Fibroblast of upper back skin (primary cell): ENCODE measurements around the gene BCL11A.

Source experiments
- DNase-seq: peaks from one replicate; pipeline ENCODE4 v3.0.0-alpha.2; 2013

The BCL11A gene

GRCh38 chr2:60553495-60554073, at the start of gene BCL11A:
Gene BCL11A, minus strand, starts transcription at chr2:60553654. Its CDS starts 384 bp downstream, at chr2:60553270.
- DNase-seq = peak; percentile 96

DNA sequence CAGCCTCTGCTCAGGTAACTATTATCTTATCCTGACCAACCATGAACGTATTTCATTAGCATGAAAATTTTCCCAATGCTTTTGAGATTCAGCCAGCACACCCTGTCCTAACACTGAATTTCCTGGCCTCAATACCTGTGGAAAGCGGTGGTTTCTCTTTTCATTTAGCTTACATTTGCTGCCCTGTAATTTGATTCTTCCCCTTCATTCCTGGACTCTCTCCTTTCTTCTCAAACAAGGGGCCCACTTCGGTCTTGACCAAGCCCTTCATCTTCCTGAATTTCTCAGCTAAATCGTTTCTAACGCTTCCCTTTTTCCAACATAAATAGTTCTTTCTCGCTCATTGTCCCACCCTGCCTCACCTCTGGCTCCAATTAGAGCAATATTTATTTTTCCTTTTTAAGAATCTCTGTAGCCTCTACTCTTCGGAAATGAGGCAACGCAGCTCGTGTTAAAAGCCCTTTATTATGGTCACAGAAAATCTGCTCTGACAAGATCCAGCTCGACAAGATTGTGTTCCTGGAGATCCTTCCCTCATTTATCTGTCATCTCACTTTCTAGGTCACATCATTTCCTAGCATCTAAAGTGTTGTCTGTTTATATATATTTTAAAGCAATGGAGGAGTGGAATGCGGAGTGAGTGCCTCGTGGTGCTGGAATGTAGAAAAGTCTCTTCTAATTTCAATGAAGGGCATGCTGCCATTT, 49.5 kb upstream of the BCL11A start:
- DNase-seq = peak; percentile 7

DNA sequence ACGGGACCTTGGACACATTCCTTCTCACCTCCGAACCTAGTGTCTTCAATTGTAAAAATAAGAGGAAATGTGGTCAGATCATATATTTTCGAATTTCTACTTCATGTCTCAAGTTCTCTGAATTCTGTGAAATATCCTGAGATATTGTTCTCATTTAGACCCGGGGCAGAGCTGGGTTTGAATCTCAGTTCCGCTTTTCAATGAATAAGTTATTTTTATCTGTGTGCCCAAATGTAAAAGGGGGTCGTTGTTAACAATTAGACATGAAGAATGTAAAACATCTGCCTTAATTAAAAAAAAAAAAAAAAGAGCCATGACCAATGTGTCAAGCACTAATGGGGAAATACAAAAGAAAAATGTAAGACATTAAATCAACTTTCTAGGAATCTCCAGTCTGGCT, 48.9 kb upstream of the BCL11A start:
- DNase-seq = no peak

DNA sequence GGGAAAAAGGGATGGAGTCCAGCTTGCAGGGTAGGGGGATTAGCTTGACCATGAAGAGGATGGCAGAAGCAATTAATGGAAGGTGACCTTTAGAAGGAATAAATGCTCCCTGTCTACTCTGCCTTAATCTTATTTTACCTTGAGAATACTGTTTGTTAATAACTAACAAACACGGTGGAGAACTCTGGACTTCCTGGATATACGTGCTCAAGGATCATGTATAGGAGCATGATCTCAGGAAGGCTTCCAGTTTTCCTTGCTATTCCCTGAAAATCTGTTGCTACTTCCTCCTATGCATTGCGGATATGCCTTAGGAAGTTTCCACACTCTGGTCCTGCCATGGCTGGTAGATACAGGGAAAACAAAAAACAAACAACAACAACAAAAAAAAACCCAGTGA, 44.8 kb upstream of the BCL11A start:
- DNase-seq = no peak

DNA sequence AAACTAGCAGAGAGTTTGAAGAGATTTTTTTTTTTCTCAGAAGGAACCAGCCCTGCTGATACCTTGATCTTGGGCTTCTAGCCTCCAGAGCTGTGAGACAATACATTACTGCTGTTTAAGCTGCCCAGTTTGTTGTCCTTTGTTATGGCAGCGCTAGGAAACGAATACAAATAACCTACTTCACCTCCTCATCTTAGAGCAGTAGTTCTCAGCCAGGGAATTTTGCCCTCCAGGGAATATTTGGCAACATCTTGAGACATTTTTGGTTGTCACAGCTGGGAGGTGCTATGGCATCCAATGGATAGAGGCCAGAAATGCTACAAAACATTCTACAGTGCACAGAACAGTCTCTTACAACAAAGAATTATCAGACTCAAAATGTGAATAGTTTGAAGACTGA, 43.9 kb upstream of the BCL11A start:
- DNase-seq = no peak

- DNase-seq = no peak
Observed at GRCh38 chr2:60596411-60596810, 43.0 kb upstream of the BCL11A start.

GRCh38 chr2:60595953-60596352, 42.5 kb upstream of the BCL11A start:
- no peak for DNase-seq

DNA sequence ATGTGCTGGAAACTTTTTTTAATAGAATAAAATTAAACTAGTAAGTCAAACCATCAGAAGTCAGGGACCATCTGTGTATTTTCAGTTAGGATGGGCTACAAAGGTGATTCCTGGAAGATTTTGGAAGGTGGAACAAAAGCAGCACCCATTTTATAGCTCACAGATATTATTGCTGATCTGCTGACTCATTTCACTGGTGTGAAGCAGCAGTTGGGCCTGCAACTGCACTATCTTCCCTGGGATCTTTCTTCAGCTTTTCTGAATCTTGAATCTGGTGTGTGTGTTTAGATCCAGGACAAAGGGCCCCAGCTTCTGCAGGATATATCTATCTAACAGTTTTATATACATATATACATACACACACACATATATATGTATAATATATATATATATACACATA, 35.6 kb upstream of the BCL11A start:
- DNase-seq = no peak

DNA sequence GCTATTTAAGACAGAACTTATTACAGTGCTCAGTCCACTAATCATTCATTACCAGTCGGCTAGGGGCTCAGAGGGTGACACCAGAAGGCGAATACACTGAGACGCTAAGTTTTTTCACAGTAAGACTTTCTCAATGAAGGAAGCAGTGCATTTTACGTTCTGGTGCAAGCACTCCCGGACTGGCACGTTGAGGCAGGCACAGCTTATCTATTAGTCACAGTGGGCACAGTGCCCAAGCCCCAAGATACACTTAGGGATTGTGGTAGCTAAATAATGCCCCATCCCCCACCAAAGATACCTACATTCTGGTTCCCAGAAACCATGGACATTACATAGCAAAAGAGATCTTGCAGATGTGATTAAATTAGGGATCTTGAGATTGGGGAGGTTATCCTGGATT, 32.6 kb upstream of the BCL11A start:
- no peak for DNase-seq

DNA sequence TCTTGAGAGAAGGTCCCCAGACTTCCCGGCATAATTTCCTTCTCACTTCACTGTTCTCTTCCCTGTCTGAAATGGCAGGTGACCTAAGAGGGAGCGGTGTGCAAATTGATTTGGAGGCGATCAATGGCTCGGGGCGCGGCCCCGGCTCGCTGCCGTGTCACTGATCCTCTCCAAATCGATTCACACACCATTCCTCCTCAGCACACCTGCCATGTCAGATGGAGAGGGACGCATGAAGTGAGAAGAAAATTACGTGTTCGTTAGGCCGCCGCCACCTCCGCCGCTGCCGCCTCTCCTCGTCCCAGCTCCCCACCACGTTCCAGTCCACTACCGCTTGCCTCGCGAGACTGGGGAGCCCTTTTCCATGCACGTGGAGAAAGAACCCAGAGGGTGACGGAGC, 31.8 kb upstream of the BCL11A start:
- no peak for DNase-seq

GRCh38 chr2:60583604-60584003, 30.1 kb upstream of the BCL11A start:
- DNase-seq = no peak

- DNase-seq = peak; percentile 55
Observed at GRCh38 chr2:60581433-60582282, 28.2 kb upstream of the BCL11A start.

- DNase-seq = no peak
Observed at GRCh38 chr2:60577682-60578283, 24.3 kb upstream of the BCL11A start.

DNA sequence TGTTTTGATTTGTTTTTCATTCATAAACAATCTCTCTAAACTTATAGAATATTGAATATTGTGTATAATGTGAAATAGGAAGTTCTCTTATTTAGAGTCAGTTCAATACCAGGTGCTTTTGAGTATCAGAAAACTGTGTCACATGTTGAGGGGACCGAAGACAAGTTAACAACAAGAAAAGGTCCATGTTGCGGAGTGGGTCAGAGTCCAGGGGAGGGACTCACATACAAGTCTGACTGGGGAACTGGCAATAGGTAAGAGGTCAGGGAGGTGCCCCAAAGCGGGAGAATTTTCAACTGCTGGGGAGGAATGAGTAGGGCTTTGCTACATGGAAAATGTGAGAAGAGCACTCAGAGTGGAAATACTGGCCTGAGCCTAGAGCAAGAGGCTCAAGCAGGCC, 19.8 kb upstream of the BCL11A start:
- no peak for DNase-seq

DNA sequence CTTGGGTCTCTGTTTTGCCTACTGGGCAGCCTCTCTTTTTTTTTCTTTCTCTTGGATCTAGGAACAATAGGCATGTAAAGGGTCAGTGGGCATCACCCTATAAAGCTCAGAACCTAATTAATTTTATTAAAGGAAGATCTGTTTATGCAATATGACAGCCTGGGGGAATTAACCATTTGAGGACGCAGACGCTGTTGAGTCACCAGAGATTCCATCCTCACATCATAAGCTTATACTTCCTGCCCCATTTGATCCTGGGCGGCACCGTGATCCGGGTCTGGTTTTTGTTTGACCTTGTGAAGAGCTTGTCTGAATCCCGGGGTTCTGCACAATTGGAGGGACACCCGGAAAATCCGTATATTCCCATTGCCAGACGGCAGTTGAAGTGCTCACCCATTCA, 16.8 kb upstream of the BCL11A start:
- DNase-seq = no peak

- DNase-seq = no peak
Observed at GRCh38 chr2:60569680-60570111, 16.2 kb upstream of the BCL11A start.

DNA sequence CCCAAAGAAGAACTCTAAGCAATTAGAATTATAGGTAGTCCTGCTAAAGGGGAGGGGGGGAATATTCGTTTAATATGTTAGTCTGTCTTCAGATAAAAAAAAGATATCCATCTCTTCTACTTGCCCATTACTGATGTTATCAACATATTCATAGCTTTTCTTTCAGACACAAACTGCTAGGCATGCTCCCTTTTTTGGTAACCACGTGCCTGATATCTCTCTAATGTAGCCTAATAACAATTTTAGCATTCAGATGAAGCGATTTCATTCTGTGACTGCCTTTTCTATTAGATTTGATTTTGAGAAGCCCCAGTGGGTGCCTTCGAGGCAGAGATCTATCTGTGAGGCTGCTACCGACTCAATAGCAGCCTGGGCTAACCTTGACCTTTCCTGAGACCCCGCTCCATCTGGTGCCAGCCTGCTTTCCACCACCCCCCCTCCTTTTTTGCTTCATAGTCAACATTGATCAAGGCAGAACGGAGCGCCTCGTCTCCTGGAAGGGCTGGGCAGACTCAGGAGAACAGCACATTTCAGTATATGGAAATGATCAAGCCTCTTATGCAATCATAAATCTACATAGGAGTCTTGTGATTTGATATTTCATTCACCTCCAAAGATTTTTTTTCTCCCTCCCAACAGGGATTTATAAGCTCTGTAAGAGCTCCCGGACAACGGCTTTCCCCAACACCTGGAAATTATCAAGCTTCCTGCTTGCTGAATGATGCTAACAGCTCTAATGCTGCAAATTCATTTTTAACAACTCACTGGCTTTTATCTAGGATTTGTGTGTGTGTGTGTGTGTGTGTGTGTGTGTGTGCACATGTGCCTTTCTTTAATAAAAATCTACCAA, 14.7 kb upstream of the BCL11A start:
- DNase-seq = peak; percentile 58

GRCh38 chr2:60567096-60567495, 13.6 kb upstream of the BCL11A start:
- DNase-seq = no peak

DNA sequence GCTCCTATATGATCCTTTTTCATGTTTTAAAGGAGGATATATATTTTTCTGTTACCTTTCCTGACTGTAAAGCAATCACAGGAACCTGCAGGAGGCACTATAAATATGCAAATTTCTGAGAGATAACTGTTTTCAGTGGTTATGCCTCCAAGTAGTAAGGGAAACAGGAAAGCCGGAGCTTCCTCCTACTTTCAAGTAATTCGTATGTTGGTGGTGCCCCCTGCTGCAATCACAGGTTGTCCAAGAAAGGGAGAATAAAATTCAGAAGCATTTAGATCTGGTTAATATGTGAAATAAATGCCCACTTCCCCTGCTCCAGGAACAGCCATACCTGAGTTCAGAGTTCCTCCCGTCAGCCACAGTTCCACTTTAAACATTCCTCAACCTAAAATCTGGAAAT, 12.0 kb upstream of the BCL11A start:
- no peak for DNase-seq

- DNase-seq = no peak
Observed at GRCh38 chr2:60560734-60561644, 7.5 kb upstream of the BCL11A start.

GRCh38 chr2:60559880-60560279, 6.4 kb upstream of the BCL11A start:
- no peak for DNase-seq
